Activated B cell treated with CpG ODN at 0.5 μM for 24 hours (primary cell): ENCODE data around the gene COL9A3. TPM values are rescaled to one million over a fixed set of nuclear protein-coding genes. Genes with fewer than 3 reads are reported as not detected.

Experiments
- ATAC-seq: fragments of 200-7000 bp; cut with Tn5 transposase; one replicate; pipeline ENCODE4 v1.10.0; 2021; ENCODE audit warnings: low read depth, mild to moderate bottlenecking, moderate library complexity
- CTCF ChIA-PET: fragments of 350-600 bp; sonication (Branson Sonifier 250); formaldehyde crosslinking; loops from one replicate; lab custom pipeline; 2021; ENCODE audit warnings: antibody characterized with exemption; lab: Charles Lee
- POLR2A ChIA-PET: fragments of 350-600 bp; sonication (Branson Sonifier 250); formaldehyde crosslinking; loops from one replicate; lab custom pipeline; 2021; ENCODE audit warnings: antibody characterized with exemption; lab: Charles Lee
- DNase-seq: peaks from one replicate; pipeline ENCODE4 v3.0.0; 2022
- H3K27ac Mint-ChIP-seq: one replicate; pipeline ENCODE4 v1.8.0; 2020; ENCODE audit warnings: mixed read lengths
- H3K27me3 Mint-ChIP-seq: one replicate; pipeline ENCODE4 v1.8.0; 2021; ENCODE audit warnings: mixed read lengths
- H3K36me3 Mint-ChIP-seq: one replicate; pipeline ENCODE4 v1.8.0; 2021; ENCODE audit warnings: low read depth, mixed read lengths
- H3K4me1 Mint-ChIP-seq: one replicate; pipeline ENCODE4 v1.8.0; 2021; ENCODE audit warnings: mixed read lengths
- H3K4me3 Mint-ChIP-seq: one replicate; pipeline ENCODE4 v1.8.0; 2020; ENCODE audit warnings: mild to moderate bottlenecking, mixed read lengths
- H3K9me3 Mint-ChIP-seq: one replicate; pipeline ENCODE4 v1.8.0; 2020; ENCODE audit warnings: mixed read lengths
- intact Hi-C: fragments of 100-400 bp; cut with micrococcal nuclease; formaldehyde crosslinking; loops from one replicate; pipeline ENCODE4 v1.15.1; 2024
- total RNA-seq: library from RNA; stranded (reverse); gene quantifications from 2 replicates; pipeline ENCODE4 v1.2.3, GENCODE V29; 2022
- TF ChIP-seq, protein P1 (sequence below): fragments of 200-600 bp; IDR thresholded peaks from one replicate; pipeline ENCODE4 v1.8.0; 2022; ENCODE audit warnings: antibody characterized with exemption, mild to moderate bottlenecking

The COL9A3 gene
- total RNA-seq, 1 donor from 2014 or later: 37.6 TPM

DNA sequence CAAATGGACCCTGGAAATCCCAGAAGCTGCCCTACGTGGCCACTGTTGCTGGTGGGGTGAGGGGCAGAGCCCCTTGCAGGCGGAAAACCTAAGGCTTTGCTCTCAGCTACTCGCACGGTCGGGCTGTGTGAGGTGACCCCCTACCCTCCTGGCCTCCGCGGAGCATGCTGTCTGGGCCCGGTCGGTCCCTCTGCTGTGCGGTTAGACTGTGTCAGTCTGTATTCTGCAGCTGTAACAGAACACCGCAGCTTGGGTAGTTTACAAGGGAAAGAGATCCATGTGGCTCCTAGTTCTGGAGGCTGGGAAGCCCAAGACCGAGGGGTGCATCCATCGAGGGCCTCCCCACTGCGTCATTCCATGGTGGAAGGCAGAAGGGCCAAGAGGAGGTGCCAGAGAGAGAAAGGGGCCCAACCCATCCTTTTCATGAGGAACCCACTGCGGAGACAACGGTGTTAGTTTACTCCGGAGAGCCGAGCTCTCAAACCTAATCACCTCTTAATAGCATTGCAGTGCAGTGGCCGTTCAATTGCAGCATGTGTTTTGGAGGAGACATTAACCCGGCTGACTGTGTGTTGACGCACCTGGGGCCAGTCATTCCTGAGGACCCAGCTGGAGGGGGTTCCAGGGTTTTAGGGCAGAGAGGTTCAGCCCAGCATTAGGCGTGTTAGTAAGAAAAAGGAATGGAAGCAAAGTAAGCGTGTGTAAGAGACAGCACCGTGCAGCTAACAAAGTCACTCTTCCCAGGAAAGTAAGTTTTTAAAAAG is 18.3 kb downstream of the COL9A3 start:
- peak overlapping the region; percentile 1 for H3K4me3 Mint-ChIP-seq
- H3K27ac Mint-ChIP-seq: no peak overlapping the region
- no peaks in the 10 kb centered on the region for H3K9me3 Mint-ChIP-seq
- TF ChIP-seq, protein P1, sequence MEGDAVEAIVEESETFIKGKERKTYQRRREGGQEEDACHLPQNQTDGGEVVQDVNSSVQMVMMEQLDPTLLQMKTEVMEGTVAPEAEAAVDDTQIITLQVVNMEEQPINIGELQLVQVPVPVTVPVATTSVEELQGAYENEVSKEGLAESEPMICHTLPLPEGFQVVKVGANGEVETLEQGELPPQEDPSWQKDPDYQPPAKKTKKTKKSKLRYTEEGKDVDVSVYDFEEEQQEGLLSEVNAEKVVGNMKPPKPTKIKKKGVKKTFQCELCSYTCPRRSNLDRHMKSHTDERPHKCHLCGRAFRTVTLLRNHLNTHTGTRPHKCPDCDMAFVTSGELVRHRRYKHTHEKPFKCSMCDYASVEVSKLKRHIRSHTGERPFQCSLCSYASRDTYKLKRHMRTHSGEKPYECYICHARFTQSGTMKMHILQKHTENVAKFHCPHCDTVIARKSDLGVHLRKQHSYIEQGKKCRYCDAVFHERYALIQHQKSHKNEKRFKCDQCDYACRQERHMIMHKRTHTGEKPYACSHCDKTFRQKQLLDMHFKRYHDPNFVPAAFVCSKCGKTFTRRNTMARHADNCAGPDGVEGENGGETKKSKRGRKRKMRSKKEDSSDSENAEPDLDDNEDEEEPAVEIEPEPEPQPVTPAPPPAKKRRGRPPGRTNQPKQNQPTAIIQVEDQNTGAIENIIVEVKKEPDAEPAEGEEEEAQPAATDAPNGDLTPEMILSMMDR: no peak
- intact Hi-C loops: no loop called here
- ChIA-PET POLR2A (interaction anchor here (1.3 kb wide), 1 partner anchor 25 kb away, joined by 3 read pairs; no protein-coding TSS in a partner anchor), CTCF (interaction anchor here (0.6 kb wide), 1 partner anchor 58 kb away, joined by 3 read pairs; no protein-coding TSS in a partner anchor)
- peaks cover 10% of the 10 kb centered on the region for H3K36me3 Mint-ChIP-seq
- H3K4me1 Mint-ChIP-seq: peaks cover 61% of the 10 kb centered on the region
- ATAC-seq: no peak
- DNase-seq: no peak
- H3K27me3 Mint-ChIP-seq: no peaks in the 10 kb centered on the region

DNA sequence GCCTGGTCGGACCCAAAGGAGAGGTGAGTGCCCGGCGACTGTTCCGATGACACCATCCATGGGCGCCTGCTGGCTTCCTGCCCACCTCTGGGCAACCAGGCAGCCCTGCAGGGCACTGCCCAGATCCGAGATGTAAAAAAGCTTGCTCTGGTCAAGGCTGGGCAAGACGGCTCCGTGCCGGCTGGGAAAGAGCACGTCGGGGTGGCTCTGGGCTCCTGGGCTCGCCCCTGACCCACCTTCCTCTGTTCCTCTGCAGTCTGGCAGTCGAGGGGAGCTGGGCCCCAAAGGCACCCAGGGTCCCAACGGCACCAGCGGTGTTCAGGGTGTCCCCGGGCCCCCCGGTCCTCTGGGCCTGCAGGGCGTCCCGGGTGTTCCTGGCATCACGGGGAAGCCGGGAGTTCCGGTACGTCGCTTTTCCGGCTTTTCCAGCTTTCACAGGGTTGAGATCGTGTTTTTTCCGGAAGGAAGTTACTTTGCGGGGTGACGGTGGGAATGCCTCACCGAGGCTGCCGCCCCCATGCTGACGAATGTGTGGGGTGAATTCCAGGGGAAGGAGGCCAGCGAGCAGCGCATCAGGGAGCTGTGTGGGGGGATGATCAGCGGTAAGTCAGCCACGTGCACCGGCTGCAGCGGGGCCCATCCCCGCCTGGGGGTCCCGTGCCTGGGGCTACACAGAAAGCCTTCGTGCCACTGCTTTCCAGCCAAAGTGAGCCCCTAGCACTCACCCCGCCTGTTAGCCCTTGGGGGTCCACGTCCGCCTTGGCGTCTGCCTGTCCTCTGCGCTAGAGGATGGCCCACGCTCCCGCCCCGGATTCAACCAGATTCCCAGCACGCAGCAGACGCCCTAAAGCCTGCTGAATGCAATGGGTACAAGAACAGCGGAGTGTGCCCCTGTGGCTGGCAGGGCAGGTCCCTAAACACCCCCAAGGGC is 19.3 kb downstream of the COL9A3 start:
- Mint-ChIP-seq H3K27me3 (no peaks in the 10 kb centered on the region), H3K9me3 (no peaks in the 10 kb centered on the region), H3K4me3 (no peak overlapping the region), H3K4me1 (peaks cover 61% of the 10 kb centered on the region), H3K36me3 (peaks cover 15% of the 10 kb centered on the region), H3K27ac (no peak overlapping the region)
- ChIA-PET CTCF (interaction anchor here (0.6 kb wide), 1 partner anchor 57 kb away, joined by 3 read pairs; no protein-coding TSS in a partner anchor), POLR2A (no interaction called here)
- intact Hi-C loops: no loop called here
- no peak for DNase-seq
- TF ChIP-seq, protein P1: no peak
- no peak for ATAC-seq

DNA sequence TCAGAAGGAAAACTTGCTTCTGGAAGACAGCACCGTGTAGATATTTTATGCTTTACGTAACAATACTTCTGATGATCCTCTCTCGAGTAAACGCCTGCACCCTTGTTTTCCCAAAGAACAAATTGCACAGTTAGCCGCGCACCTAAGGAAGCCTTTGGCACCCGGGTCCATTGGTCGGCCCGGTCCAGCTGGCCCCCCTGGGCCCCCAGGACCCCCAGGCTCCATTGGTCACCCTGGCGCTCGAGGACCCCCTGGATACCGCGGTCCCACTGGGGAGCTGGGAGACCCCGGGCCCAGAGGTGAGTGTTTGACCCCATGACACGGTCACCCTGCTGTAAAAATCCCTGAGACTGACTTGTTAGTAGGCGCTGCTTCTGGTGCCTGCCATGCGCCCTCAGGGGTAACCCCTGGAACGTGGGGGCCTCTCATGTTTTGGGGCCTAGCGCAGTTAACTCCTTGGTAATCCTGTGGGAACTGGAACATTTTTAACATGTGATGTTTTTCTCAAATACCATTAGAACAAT is 20.2 kb downstream of the COL9A3 start:
- POLR2A ChIA-PET: interaction anchor here (0.7 kb wide), 2 partner anchors 11 to 22 kb away, joined by 3 to 4 read pairs; no protein-coding TSS in a partner anchor
- CTCF ChIA-PET: no interaction called here
- no peak for DNase-seq
- H3K4me3 Mint-ChIP-seq: no peak overlapping the region
- H3K4me1 Mint-ChIP-seq: peaks cover 55% of the 10 kb centered on the region
- H3K27ac Mint-ChIP-seq: peak overlapping the region; percentile 90
- ATAC-seq: no peak
- H3K9me3 Mint-ChIP-seq: no peaks in the 10 kb centered on the region
- no peaks in the 10 kb centered on the region for H3K27me3 Mint-ChIP-seq
- peaks cover 18% of the 10 kb centered on the region for H3K36me3 Mint-ChIP-seq
- TF ChIP-seq, protein P1: no peak
- intact Hi-C loops: no loop called here

DNA sequence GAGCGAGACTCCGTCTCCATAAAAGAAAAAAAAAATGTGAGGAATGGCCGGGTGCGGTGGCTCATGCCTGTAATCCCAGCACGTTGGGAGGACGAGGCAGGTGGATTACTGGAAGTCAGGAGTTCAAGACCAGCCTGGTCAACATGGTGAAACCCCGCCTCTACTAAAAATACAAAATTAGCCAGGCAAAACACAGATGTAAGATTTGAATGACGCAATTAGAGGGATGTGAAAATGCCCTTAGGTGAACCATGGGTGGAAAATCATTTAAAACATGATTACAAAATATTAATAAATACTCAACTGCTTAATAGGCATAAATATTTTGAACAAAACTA is 20.9 kb downstream of the COL9A3 start:
- TF ChIP-seq, protein P1: no peak
- POLR2A ChIA-PET: interaction anchor here (0.7 to 1.5 kb wide), 6 partner anchors 9 to 24 kb away, joined by 3 to 6 read pairs (median 4); partner anchors contain the start of gene TCFL5
- no peaks in the 10 kb centered on the region for H3K27me3 Mint-ChIP-seq

More for the DNA sequence above, 20.9 kb downstream of the COL9A3 start:
- CTCF ChIA-PET: no interaction called here
- DNase-seq (no peak), ATAC-seq (peak; percentile 22)
- H3K4me3 Mint-ChIP-seq: peak overlapping the region; percentile 59
- H3K4me1 Mint-ChIP-seq: peaks cover 48% of the 10 kb centered on the region
- intact Hi-C loops: no loop called here
- no peaks in the 10 kb centered on the region for H3K9me3 Mint-ChIP-seq
- peaks cover 18% of the 10 kb centered on the region for H3K36me3 Mint-ChIP-seq
- peak overlapping the region; percentile 90 for H3K27ac Mint-ChIP-seq
